K562 (cell line): Measurements from ENCODE around the gene PEAR1. TPM values are rescaled to one million over a fixed set of nuclear protein-coding genes. Genes with fewer than 3 reads are reported as not detected.

Source experiments
- ARID2 ChIP-seq: fragments of 450-650 bp; IDR thresholded peaks from 2 replicates; pipeline ENCODE4 v1.6.1; 2017; ENCODE audit warnings: antibody characterized with exemption, mild to moderate bottlenecking
- CCNT2 ChIP-seq: IDR thresholded peaks from 2 replicates; pipeline ENCODE4 v1.6.1; 2011; ENCODE audit warnings: borderline replicate concordance, low read depth, mild to moderate bottlenecking, moderate library complexity, mixed read lengths, low read length; ENCODE audit not compliant: insufficient read length; ENCODE audit errors: extremely low read depth
- CREB3L1 ChIP-seq: fragments of 450-650 bp; IDR thresholded peaks from 2 replicates; pipeline ENCODE4 v1.6.1; 2014; ENCODE audit warnings: low read depth, mild to moderate bottlenecking, moderate library complexity, borderline replicate concordance
- E2F3 ChIP-seq: fragments of 250-450 bp; sonication (Bioruptor Pico); IDR thresholded peaks from 2 replicates; pipeline ENCODE4 v1.4.0; 2020; ENCODE audit warnings: mild to moderate bottlenecking
- ETS1 ChIP-seq: conservative IDR thresholded peaks from 2 replicates; pipeline ENCODE4 v1.6.1; 2011; ENCODE audit warnings: low read depth, mild to moderate bottlenecking, low read length; ENCODE audit not compliant: control insufficient read depth
- GMEB1 ChIP-seq: fragments of 250-450 bp; sonication (Bioruptor Pico); IDR thresholded peaks from 2 replicates; pipeline ENCODE4 v1.4.0; 2020; ENCODE audit warnings: mild to moderate bottlenecking
- HOXB6 ChIP-seq: fragments of 250-450 bp; sonication (Bioruptor Pico); IDR thresholded peaks from 2 replicates; pipeline ENCODE4 v1.5.1; 2022; ENCODE audit warnings: mild to moderate bottlenecking, borderline replicate concordance
- ILF3 ChIP-seq: fragments of 450-650 bp; IDR thresholded peaks from 2 replicates; pipeline ENCODE4 v1.6.1; 2018; ENCODE audit warnings: antibody characterized with exemption, mild to moderate bottlenecking, moderate library complexity, borderline replicate concordance
- MAFG ChIP-seq: fragments of 450-650 bp; conservative IDR thresholded peaks from 2 replicates; pipeline ENCODE4 v1.6.1; 2016; ENCODE audit warnings: missing genetic modification characterization, missing compliant biosample characterization
- MYNN ChIP-seq, 2 experiments: sonication (generic); formaldehyde crosslinking in 1 of 2; IDR thresholded peaks; 2 replicates each; pipeline versions ENCODE4 v1.5.0 to v1.6.1; 2016 to 2020; ENCODE audit warnings: antibody characterized with exemption in 1 of 2, missing genetic modification reagents in 1 of 2
- NCOA1 ChIP-seq: fragments of 450-650 bp; IDR thresholded peaks from 2 replicates; pipeline ENCODE4 v1.6.1; 2016; ENCODE audit warnings: low read depth
- NFE2L1 ChIP-seq: fragments of 450-650 bp; IDR thresholded peaks from 2 replicates; pipeline ENCODE4 v1.6.1; 2016; ENCODE audit warnings: missing genetic modification characterization, low read depth, mild to moderate bottlenecking, missing compliant biosample characterization, moderate library complexity, borderline replicate concordance
- NONO ChIP-seq, 2 experiments: fragments of 200-400 bp in 1 of 2; fragments of 450-650 bp in 1 of 2; formaldehyde crosslinking in 1 of 2; IDR thresholded peaks; 2 replicates each; pipeline ENCODE4 v1.6.1; 2017; ENCODE audit warnings: low read depth in 2 of 2, mild to moderate bottlenecking in 2 of 2, moderate library complexity in 2 of 2, low read length in 1 of 2
- POLR2B ChIP-seq: fragments of 450-650 bp; IDR thresholded peaks from 2 replicates; pipeline ENCODE4 v1.6.1; 2018; ENCODE audit warnings: low read depth; ENCODE audit not compliant: partially characterized antibody
- RAD51 ChIP-seq: fragments of 450-650 bp; IDR thresholded peaks from 2 replicates; pipeline ENCODE4 v1.7.1; 2016; ENCODE audit warnings: low read depth, mild to moderate bottlenecking, borderline replicate concordance
- RBBP5 ChIP-seq: fragments of 200-600 bp; sonication (generic); IDR thresholded peaks from 2 replicates; pipeline ENCODE4 v1.6.1; 2012; ENCODE audit warnings: borderline replicate concordance, mild to moderate bottlenecking, low read length, control low read depth, inconsistent platforms; ENCODE audit not compliant: insufficient read depth, poor library complexity, severe bottlenecking
- SRSF3 ChIP-seq: fragments of 200-400 bp; formaldehyde crosslinking; IDR thresholded peaks from 2 replicates; pipeline ENCODE4 v1.6.1; 2016; ENCODE audit warnings: mild to moderate bottlenecking, low read length, moderate library complexity; ENCODE audit not compliant: insufficient read depth
- TAF9B ChIP-seq: fragments of 450-650 bp; IDR thresholded peaks from 2 replicates; pipeline ENCODE4 v1.6.1; 2018; ENCODE audit warnings: mild to moderate bottlenecking; ENCODE audit not compliant: partially characterized antibody
- TAL1 ChIP-seq: fragments of 450-650 bp; IDR thresholded peaks from 2 replicates; pipeline ENCODE4 v1.6.1; 2016; ENCODE audit warnings: mild to moderate bottlenecking
- THRB ChIP-seq: fragments of 450-650 bp; formaldehyde crosslinking; conservative IDR thresholded peaks from 2 replicates; pipeline ENCODE4 v1.4.0; 2022; ENCODE audit warnings: mild to moderate bottlenecking, missing genetic modification characterization
- ZNF217 ChIP-seq: sonication (generic); formaldehyde crosslinking; IDR thresholded peaks from 2 replicates; pipeline ENCODE4 v1.8.0; 2022; ENCODE audit warnings: mild to moderate bottlenecking, missing genetic modification reagents
- ZNF41 ChIP-seq: fragments of 250-450 bp; sonication (Bioruptor Pico); conservative IDR thresholded peaks from 2 replicates; pipeline ENCODE4 v1.4.0; 2020; ENCODE audit warnings: mild to moderate bottlenecking
- ZNF583 ChIP-seq: fragments of 250-450 bp; sonication (Bioruptor Pico); IDR thresholded peaks from 2 replicates; pipeline ENCODE4 v1.4.0; 2020
- polyA plus RNA-seq, 8 experiments: library from polyadenylated mRNA; depleted of rRNA in 4 of 8; stranded (reverse) in 5 of 8; unstranded in 3 of 8; fragments of >200 nt; fragmentation: Nextera tagmentation in 2 of 8; fragmentation: Illumina TruSeq in 1 of 8; extraction: Ambion mirVana in 2 of 8; extraction: Trizol in 1 of 8; gene quantifications; 2 replicates each; pipeline versions ENCODE4 v1.2.1 to v1.2.3, GENCODE V29; 2011 to 2014; ENCODE audit warnings: inconsistent platforms in 1 of 8, missing spikeins in 1 of 8
- total RNA-seq, 7 experiments: library from RNA; depleted of rRNA in 6 of 7; stranded (reverse); fragments of >200 nt in 6 of 7; fragmentation: Illumina TruSeq in 2 of 7; extraction: Trizol in 2 of 7; gene quantifications; 2 replicates each; pipeline versions ENCODE4 v1.2.1 to v1.2.3, GENCODE V29; 2011 to 2021; ENCODE audit warnings: low replicate concordance in 1 of 7

The PEAR1 gene
- total and polyA plus RNA-seq, 9 of the 15 experiments (the other 6 are each of a cell fraction or from before 2014, with no cell fraction given), result 0.87 to 13.9 (median 6.1) TPM

GRCh38 chr1:156894711-156895454, 1.4 kb downstream of the PEAR1 start (continued):
- TF ChIP-seq ZNF41 (CRISPR knock-in tag) (no peak), SRSF3 (no peak), ZNF217 (CRISPR knock-in tag) (no peak), CCNT2 (no peak), ARID2 (no peak), NFE2L1 (tag) (no peak), ETS1 (no peak; the same call in 1 of the 2 replicates), THRB (CRISPR knock-in tag) (no peak), CREB3L1 (no peak), MYNN (IDR thresholded peaks at IDR 0.05) (peak; percentile 76; the same call in 1 of the 2 replicates), MYNN (CRISPR knock-in tag; IDR thresholded peaks at IDR 0.05) (no peak), TAF9B (no peak), POLR2B (no peak), RAD51 (no peak), ZNF583 (CRISPR knock-in tag) (no peak), RBBP5 (no peak), GMEB1 (no peak), ILF3 (no peak), NCOA1 (no peak; the same call in 1 of the 2 replicates), NONO (IDR thresholded peaks at IDR 0.05; ENCODE audit: low read depth in 2 of 2, low read length in 1 of 2) (no peak), E2F3 (CRISPR knock-in tag) (no peak), TAL1 (peak; percentile 79), HOXB6 (CRISPR knock-in tag) (no peak), MAFG (tag) (no peak)
